Eye (tissue), 1 donor: ENCODE measurements around the gene VAMP2.
"Not testable (repeated sequence)": the region's sequence is repeated elsewhere in the genome, so short reads cannot be mapped to it uniquely, and the experiment has no call there.

Experiments
- DNase-seq: peaks from one replicate; pipeline ENCODE4 v3.0.0-alpha.2; 2015

Gene VAMP2

DNA sequence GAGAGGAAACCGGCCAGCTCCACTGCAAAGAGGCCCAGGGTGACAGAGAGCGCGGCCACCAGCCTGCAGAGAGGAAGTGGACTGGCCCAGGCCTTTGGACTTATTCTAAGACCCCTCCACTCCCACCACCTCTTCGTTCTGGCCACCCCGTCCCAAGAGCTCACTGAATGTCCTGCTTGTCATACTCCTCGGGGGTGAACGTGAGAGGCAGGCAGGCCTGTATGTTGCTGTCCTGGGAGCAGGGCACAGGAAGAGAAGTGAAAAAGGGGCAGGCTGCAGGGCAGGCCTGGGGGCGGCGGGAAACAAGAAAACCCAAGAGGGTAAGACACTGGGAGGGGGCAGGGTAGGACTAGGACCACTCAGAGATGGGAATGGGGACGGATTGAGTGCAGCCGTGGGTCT lies 13.0 kb upstream of the VAMP2 start:
- DNase-seq, result no peak

DNA sequence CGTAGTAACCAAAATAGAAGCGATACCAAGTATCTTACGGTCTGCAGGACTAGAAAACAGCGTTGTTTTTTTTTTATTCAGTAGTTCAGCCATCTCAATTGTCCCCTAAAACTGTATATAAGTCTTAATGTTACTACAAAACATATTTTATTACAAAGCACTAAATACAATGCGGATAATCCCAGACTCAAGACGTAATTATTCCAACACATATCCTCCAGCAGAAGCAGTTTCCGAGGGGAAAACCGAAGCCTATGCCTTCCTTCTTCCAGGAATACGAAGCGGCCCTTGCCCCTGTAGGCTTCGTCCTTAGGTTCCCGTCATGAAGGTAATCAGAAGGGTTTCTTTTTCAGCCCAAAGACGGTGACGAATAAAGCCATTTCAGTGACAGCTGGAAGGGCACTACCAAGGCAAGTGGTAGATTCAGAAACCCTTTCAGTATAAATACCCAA lies 11.1 kb upstream of the VAMP2 start:
- DNase-seq, result no peak

DNA sequence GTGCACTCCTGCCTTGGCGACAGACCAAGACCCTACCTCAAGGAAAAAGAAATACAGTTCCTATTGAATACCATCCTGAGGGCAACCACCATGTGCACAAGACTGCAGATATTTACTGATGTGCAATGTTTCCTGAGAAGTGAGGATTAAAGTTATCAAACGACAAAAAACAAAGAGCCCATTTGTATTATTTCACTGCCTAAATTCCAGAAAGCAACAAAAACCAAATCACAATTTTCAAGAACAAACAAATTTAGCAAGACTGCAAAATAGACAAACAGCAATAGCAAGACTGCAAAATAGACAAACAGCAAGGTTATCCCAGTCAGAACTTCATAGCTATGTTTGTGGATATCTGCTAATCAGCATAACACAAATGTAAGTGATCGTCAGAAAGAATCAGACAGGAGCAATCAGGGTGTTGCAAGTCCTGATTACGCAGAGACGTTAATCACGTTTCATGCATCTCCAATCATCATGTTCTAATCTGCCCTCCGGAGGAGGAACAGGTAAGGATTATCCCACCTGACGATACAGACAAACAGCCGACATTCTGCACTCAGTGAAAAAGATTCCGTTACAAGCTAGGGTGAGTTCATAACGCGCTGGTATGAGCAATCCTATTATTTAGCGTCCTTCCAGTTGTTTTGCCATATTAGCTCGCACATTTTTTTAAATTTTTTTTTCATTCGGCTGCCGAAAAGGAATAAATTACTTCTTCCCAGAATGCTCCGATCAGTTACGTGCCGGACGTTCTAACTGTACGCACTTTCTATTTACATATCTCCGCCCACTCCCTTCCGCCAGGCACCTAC lies 10.5 kb upstream of the VAMP2 start:
- peak; percentile 97 for DNase-seq

DNA sequence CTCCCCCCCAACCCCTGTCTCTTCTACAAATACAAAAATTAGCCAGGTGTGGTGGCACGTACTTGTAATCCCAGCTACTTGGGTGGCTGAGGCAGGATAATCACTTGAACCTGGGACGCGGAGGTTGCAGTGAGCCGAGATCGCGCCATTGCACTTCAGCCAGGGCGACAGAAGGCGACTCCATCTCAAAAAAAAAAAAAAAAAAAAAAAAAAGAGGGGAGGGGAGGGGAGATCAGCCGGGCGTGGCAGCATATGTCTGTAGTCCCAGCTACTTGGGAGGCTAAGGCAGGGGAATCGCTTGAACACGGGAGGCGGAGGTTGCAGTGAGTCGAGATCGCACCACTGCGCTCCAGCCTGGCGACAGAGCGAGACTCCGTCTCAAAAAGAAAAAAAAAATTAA lies 7.4 kb upstream of the VAMP2 start:
- DNase-seq, result not testable (repeated sequence)

DNA sequence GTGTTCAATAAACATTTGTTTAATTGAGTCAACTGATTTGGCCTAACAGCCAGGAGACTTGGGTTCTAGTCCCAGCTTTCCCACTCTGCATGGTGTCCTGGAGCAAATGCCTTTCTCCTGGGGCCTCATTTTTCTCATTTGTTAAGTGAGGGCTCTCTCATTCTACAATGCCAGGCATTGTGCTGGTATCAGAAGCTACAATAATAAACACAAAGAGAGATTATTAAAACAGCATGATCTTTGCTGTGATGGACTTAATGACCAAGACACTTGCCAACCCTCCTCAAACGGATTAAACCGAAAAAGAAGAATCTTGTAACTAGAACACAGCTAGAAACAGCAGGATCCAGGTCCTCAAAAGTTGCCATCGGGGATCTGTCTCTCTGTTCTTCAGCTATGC lies 4.8 kb upstream of the VAMP2 start:
- DNase-seq, result no peak

DNA sequence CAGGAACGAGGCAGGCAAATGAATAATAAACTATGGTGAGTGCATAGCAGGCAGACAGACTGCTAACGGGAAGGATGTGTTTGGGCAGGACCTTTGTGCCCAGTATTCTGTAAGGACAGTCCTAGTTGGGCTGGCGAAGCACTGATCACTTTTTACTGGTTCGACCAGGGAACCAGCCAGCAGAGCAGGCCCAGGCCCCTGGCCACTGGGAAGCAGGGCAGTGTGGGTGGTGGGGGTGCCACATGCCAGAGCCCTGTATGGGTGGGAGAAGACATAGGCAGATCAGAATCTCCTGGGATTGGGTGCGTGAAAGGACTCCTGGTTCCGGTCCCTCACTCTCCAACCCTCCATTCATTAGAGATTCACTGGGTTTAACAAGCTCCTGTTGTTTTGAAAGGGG lies 4.0 kb upstream of the VAMP2 start:
- no peak for DNase-seq

GRCh38 chr17:8164815-8165131 lies 2.0 kb upstream of the VAMP2 start:
- DNase-seq, result no peak

DNA sequence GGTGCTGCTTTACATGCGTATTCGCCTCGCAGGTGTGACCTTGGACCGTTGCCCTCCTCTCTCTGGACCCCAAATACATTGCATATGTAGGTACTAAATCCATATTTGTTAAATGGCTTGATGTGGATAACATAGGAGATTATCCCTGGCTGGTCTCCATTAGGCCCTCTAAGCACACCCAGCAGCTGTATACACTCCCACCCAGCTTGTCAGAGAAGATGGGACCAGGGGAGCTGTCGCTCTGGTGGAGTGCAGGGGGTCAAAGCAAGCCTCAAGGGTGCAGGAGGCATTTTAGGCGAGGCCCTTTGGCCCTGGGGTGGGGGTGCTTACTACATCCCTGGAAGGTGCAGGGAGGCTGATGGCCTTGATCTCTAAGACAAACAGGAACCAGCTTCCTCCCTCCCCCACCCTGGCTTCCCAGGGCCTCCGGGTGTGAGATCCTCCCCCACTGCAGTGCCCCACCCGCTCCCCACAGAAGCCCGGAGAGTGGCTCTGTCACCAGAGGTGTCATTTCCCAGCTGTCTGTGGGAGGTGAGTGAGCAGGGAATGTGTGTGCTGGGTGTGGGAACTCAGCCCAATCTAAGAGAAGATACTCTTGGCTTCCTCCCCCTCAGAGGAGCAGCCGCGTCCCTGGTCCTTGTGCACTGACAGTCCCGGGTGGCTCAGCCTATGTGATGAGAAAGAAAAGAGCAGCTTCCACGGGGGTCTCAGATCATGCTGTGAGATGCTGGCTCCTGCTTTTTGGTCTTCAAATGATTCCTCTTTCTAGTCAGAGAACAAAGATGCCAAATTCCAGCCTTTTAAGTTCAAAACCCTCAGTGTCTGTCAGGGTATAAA lies 1.4 kb upstream of the VAMP2 start:
- peak; percentile 76 for DNase-seq

DNA sequence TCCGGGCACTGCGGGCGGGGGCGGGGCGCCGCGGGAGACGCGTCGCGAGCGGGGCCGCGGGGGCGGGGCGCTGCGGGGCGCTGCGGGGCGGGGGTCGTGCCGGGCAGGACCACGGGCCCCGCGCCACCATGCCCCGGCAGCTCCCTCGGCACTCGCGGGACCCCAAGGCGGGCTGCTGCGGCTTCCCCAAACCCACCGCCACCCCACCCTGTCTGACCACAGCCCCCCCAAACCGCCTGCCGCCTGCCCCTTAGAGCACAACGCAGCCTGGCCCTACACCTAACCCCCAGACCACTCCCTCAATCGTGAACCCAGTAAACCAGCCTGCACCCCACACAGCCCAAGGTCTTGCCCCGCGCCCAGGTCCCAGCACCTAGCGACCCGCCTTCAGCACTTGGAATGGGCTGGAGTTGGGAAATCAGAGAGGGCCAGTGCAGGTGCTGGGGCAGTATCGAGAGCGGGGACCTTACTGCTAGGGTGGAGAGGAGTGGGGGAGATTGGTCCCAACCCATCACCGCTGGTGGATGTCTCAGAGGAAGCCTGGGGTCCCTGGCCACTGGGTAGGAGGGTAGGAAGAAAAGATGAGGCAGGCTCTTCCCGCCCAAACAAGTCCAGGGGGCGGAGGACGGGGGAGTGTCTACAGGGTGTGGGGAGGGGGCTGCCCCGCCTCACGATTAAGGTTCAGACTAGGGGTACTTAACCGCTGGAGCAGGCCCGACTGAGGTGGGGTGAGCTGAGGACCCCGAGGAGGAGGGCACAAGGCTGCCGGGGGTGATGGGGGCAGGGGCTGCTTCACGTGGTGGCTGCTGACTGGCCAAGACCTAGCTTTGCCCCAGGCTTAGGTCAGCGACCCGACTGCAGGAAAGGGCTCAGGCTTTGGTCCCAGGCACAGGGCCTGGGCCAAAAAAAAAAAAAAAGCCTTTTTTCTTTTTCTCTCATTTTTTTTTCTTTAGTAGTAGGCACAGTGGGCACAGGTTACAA lies 539 bp upstream of the VAMP2 start:
- DNase-seq, result peak; percentile 82

DNA sequence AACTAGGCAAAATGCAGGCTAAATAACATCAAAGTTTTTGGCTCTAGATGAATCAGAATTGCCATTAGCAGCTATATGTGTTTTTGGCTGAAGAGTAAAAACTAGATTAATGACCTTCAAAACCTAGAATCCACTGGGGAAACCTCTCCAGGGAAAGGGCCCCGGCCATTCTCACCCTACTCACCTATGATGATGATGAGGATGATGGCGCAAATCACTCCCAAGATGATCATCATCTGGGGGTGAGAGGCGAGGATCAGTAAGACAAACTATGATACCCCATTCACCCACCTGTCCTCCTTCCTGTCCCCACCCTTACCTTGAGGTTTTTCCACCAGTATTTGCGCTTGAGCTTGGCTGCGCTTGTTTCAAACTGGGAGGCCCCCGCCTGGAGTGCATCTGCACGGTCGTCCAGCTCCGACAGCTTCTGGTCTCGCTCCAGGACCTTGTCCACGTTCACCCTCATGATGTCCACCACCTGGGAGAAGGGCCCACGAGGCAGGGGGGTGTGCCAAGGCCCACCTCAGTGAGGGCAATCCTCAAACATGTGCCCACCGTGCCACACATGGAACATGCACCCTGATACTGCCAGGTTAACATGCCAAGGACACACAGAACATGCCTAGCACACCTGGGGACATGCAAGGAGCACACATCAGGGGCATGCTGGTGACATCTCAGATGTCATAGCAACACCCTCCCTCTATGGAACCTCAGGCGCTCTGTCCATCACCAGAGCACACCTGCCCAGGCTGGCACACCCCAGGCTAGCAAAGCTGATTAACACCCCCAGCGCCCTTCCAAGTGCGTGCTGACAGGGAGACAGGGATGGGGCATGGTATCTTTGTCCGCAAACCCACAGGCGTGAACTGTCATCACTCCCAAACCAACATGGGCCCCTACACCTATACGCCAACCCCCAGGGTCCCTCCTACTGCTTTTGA lies 1.2 kb downstream of the VAMP2 start:
- no peak for DNase-seq

GRCh38 chr17:8160741-8161221 lies 2.0 kb downstream of the VAMP2 start:
- DNase-seq, result no peak

- no peak for DNase-seq
Observed at GRCh38 chr17:8160224-8160577, 2.5 kb downstream of the VAMP2 start.

- no peak for DNase-seq
Observed at GRCh38 chr17:8159459-8160223, 3.1 kb downstream of the VAMP2 start.

DNA sequence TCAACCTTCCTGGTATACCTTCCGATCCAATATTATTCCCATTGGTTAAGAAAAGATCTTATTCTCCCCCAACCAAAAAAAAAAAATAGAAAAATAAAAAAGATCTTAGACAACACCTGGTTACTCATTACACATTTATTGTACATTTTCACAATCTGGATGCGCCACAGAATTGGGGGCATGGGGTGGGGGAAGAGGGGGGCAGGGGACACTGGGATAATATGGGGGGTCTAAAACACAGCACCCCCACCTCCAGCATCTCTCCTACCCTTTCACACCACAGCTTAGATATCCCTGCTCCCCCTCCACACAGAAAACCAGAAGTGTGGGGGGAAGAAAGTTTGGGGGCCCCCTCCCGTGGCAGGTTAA lies 3.7 kb downstream of the VAMP2 start:
- no peak for DNase-seq

DNA sequence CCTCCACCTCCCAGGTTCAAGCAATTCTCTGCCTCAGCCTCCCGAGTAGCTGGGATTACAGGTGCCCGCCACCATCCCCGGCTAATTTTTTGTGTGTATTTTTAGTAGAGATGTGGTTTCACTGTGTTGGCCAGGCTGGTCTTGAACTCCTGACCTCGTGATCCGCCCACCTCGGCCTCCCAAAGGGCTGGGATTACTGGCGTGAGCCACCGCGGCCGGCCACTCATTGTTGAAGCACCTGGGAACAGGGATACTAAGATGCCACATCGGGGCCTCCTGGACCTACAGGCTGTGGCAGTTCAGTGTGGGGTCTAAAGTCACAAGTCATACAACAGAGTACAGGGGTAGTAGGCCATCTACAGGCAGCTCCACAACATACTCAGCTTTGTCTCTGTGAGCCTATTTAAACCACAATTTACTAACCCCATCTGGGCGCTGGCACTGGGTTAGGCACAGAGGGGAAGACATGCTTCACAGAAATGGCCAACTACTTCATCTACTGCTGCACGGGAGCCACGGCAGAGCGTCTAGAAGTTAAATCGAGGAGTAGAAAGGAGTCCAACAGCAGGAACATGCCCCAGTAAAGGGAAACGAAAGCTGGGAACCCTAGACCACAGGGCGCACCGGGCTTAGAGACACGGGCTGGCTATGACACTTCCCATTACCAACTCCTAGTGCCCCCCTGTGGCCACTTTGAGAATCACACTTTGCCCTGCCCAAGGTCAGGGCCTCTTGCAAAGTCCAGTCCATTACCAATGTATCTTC lies 4.3 kb downstream of the VAMP2 start:
- DNase-seq, result peak; percentile 96

DNA sequence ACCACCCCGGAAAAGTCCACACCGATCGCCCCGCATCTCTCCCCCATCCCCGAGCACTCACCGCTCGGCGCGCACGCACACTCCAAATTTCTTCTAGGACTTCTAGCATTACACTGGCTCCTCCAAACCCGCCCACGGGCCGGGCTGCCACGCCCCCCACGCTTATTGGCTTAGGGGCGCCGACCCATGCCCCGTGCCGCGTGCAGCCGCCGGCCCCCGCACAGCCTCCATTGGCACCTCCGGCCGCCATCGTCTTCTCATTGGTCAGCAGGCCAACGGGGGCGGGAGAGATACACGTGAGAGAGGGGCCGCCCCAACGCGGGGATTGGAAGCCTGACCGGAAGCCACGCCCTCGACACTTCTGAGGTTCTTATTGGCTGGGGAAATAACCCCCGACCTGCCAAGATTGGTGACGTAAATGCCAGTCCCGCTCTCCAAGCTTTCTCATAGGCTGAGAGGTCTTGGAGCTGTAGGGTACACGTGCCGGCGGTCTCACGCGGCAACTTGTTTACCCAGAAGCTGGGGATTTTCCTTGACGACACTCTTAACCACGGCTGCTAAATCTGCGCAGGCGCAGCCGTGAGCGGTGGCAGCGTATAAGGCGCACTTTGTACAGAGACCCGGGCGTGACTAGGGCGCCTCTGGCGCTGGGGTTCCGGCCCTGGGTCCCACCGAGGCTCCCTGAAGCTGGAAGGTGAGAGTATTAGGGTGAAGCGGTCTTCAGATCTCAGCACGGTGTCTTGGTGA lies 6.3 kb downstream of the VAMP2 start:
- peak; percentile 100 for DNase-seq

DNA sequence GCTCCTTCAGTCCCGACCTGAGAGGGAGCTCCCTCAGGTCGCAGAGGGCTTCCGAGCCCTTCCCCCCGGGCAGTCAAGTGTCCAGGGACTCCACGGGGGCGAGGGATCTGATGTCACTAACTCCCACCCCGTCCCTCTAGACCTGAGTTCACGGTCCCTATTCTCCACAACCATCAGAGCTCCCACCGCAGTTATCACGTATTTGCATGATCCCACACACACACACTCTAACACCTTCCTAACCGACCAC lies 6.8 kb downstream of the VAMP2 start:
- no peak for DNase-seq

DNA sequence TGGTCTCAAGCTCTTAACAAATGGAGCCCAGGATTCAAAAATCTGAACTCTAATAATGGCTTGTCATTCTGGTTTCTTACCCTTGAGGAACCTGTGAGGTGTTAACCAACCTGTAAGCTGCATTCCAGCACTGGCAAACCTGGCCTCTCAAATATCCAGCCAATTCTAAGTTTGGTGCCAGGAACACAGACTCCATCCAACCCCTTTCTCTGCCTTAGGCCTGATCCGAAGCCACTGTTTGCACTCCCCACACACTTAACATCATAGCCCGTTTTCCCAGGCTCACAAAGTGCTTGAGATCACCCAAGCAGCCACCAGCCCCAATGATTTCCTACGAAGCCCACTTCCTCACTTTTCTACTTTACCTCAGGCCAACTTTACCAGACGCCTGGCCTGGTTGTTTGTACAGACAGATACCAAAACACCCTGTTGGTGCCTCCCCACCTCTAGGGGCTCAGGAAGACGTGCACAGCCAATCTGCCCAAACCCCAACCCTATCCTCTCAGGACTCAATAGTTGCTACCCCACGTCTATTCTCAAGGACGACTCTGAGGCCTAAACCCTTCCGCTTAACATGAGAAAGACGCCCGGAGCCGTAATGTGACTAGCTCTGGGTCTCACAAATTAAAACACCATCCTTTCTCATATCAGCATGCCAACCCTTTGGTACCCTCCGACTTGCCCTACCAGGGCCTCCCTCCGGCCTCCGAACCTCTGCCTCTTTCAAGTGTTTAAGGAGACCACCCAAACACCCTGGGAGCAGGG lies 7.3 kb downstream of the VAMP2 start:
- DNase-seq, result no peak

DNA sequence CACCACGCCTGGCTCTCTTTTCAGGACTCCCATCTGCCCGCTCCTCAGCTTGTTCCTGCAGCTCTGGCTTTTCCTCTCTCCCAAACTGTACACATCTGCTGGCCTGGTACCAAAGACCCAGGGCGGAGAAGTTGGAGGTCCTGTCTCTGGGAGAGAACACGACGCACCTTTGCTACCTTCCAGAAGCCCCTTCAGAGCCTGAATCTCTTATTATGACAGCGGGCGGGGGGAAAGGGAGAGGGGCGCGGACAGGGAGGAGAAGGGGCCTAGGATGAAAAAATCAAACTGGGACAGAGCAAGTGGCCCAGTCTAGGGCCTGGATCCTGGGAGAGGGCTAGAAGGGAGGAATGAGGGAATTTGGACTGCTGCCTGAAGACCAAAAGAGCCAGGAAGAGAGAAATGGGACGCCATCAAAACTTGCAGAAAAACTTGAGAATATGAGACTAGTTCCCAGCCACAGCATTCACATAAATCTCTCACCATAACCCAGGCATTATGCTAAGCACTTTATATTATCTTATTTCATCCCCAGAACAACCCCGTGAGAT lies 8.1 kb downstream of the VAMP2 start:
- DNase-seq, result no peak
